ENCODE results near the gene SLC46A1. TPM values are rescaled to one million over a fixed set of nuclear protein-coding genes. Genes with fewer than 3 reads are reported as not detected.
A peak's percentile ranks its signal among the peaks of the same experiment; 100 is the strongest.

The SLC46A1 gene
- total and polyA plus RNA-seq, 12 donors: 1.4 to 10.2 (median 4.7) TPM

- Histone ChIP-seq H3K4me1 (peaks cover 7 to 30% (median 27%) of the 10 kb centered on the region in 9 donors), H3K27ac (peak overlapping the region in 9 of 10 donors; percentile 82 to 98 (median 95)), H3K27me3 (no peaks in the 10 kb centered on the region), H3K4me3 (peak overlapping the region; percentile 67 to 100 (median 95)), H3K9me3 (no peaks in the 10 kb centered on the region), H3K36me3 (peaks cover 0 to 70% (median 39%) of the 10 kb centered on the region in 9 donors)
- TF ChIP-seq CTCF (IDR thresholded peaks at IDR 0.05): no peak
- WGBS, 2 donors: 3 to 5% methylated on average over 4 of the region's 4 CpGs
- intact Hi-C loops (cut with DNase I): loop anchor here in 4 of 10 donors (1.0 to 2.0 kb wide), 4 partner anchors 19 to 23 kb away; partner anchors contain the start of genes IFT20 (in 2 of the 4) and TNFAIP1 (in 2 of the 4)
- DNase-seq: no peak
- no peak for ATAC-seq
Measured at GRCh38 chr17:28357901-28358197, 48.2 kb downstream of the SLC46A1 start.

DNA sequence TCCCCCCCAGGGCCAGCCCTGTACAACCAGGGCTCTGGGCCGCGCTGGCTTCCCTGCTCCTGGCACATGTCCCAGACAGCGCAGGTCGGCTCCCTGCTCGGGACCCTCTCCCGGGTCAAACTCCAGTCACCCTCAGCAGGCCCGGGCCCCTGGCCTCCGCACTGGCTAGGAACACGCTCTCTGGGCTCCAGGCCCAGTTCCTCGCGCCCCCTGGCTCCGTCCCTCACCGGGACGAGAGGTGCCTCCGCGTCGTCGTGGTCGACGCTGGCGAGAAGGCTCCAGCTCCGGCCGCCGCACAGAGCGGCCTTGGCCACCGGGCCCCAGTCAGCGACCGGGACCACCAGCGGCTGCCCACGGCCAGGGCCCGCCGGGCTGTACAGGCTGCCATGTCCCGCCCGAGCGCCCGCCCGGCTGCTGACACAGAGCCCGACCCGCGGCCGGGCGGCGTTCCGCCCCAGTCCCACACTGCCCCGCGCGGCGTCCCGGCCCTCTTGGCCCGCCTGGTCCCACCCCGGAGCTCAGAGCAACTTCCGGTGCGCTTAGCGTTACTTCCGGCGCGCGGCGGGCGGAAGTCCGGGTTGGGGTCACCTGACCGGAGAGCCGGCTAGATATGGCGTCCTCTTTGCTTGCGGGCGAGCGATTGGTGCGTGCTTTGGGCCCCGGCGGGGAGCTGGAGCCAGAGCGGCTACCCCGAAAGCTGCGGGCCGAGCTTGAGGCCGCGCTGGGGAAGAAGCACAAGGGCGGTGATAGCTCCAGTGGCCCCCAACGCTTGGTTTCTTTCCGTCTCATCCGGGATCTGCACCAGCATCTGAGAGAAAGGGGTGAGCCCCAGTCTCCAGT lies 48.7 kb downstream of the SLC46A1 start, which contains the start of gene POLDIP2:
Gene POLDIP2, minus strand, starts transcription at position 467 of the 840 bp plus-strand sequence. Its CDS starts 79 bp downstream, at position 388.
- Histone ChIP-seq H3K27ac (peak within 1 kb of the TSS; percentile 60 to 98 (median 95)), H3K36me3 (peaks cover 0 to 70% (median 44%) of the 10 kb centered on the region in 9 donors), H3K9me3 (no peaks in the 10 kb centered on the region), H3K4me3 (peak within 1 kb of the TSS; percentile 67 to 100 (median 95)), H3K27me3 (no peaks in the 10 kb centered on the region), H3K4me1 (peaks cover 7 to 30% (median 27%) of the 10 kb centered on the region in 9 donors)
- TF ChIP-seq CTCF (IDR thresholded peaks at IDR 0.05): peak in 4 of 9 donors; percentile 14 to 35 (median 31)
- peak; percentile 99 to 100 (median 100) for ATAC-seq
- intact Hi-C loops (cut with DNase I): loop anchor here in 4 of 10 donors (1.0 to 2.0 kb wide), 4 partner anchors 18 to 22 kb away; partner anchors contain the start of genes IFT20 (in 2 of the 4) and TNFAIP1 (in 2 of the 4)
- 0% methylated on average over 80 of the region's 80 CpGs for WGBS, 2 donors
- peak; percentile 95 to 96 for DNase-seq

- H3K27ac ChIP-seq: peak overlapping the region in 1 of 10 donors; percentile 21
- H3K9me3 ChIP-seq: no peaks in the 10 kb centered on the region
- 91 to 94% methylated on average over 7 of the region's 7 CpGs for WGBS, 2 donors
- intact Hi-C loops (cut with DNase I): no loop called here
- ATAC-seq (no peak), DNase-seq (no peak)
- no peaks in the 10 kb centered on the region for H3K27me3 ChIP-seq
- H3K4me3 ChIP-seq: no peak overlapping the region
- peaks cover 13 to 48% (median 27%) of the 10 kb centered on the region in 9 donors for H3K4me1 ChIP-seq
- peaks cover 0 to 100% (median 78%) of the 10 kb centered on the region in 9 donors for H3K36me3 ChIP-seq
- TF ChIP-seq CTCF (IDR thresholded peaks at IDR 0.05): no peak
Measured at GRCh38 chr17:28350271-28350670, 55.7 kb downstream of the SLC46A1 start.

GRCh38 chr17:28348979-28349378 lies 57.0 kb downstream of the SLC46A1 start:
- peaks cover 0 to 100% (median 84%) of the 10 kb centered on the region in 9 donors for H3K36me3 ChIP-seq
- intact Hi-C loops (cut with DNase I): loop anchor here in 1 of 10 donors (1.0 kb wide), 1 partner anchor 46 kb away; no protein-coding TSS in a partner anchor
- WGBS, 2 donors: 75 to 89% methylated on average over 3 of the region's 3 CpGs
- no peak for ATAC-seq
- H3K9me3 ChIP-seq: no peaks in the 10 kb centered on the region
- peaks cover 15 to 56% (median 34%) of the 10 kb centered on the region in 9 donors for H3K4me1 ChIP-seq
- H3K27me3 ChIP-seq: no peaks in the 10 kb centered on the region
- no peak for DNase-seq
- TF ChIP-seq CTCF (IDR thresholded peaks at IDR 0.05): no peak
- H3K4me3 ChIP-seq: no peak overlapping the region
- peak overlapping the region in 1 of 10 donors; percentile 21 for H3K27ac ChIP-seq
